ENCODE data around the gene LANCL1.

The LANCL1 gene, protein sequence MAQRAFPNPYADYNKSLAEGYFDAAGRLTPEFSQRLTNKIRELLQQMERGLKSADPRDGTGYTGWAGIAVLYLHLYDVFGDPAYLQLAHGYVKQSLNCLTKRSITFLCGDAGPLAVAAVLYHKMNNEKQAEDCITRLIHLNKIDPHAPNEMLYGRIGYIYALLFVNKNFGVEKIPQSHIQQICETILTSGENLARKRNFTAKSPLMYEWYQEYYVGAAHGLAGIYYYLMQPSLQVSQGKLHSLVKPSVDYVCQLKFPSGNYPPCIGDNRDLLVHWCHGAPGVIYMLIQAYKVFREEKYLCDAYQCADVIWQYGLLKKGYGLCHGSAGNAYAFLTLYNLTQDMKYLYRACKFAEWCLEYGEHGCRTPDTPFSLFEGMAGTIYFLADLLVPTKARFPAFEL

DNA sequence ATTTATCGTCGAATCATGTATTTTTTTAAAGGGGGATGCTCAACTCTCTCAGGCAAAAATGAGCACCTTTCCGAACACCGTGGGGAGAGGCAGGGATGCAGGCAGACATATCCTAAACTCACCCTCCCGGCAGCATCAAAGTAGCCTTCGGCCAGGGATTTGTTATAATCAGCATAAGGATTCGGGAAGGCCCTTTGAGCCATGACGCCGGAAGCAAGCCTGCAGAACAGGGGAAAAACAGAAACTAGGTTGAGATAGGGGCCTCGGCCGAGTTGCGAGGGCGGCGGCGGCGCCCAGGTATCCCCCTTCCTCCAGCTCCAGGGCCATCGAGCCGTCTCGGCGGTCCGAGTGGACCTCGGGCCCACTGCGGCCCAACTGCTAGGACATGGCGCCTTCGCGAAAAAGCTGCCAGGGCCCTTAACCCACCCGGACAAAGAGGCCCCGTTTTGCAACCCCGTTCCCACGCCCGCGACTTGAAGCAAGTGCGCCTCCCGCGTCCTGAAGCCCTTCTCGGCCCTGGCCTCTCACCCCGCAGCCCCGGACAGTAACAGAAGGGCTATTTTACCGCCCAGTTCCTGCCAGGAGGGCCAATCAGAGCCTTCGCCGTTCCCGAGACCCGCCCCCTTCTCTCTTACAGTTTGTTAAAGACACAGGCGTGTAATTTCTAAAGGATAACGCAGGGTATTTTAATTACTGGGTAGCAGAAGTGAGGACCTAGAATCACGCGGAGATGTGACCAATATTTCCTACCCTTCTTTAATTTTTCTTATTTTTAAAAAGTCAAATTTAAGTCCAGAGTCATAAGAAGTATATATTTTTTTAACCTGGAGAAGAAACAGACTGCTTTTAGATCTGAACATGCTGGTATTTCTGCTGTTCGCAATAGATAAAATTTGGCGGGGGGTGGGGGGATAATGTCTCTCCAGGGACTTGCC lies at the start of gene LANCL1:
LANCL1 (minus strand) TSS at position 566 of the 935 bp plus-strand sequence; CDS start at position 203, 363 bp downstream.
- peak within 1 kb of the TSS; percentile 93 for H3K4me3 ChIP-seq (ENCODE audit: low read depth, low read length)
- TF ChIP-seq, protein P1, sequence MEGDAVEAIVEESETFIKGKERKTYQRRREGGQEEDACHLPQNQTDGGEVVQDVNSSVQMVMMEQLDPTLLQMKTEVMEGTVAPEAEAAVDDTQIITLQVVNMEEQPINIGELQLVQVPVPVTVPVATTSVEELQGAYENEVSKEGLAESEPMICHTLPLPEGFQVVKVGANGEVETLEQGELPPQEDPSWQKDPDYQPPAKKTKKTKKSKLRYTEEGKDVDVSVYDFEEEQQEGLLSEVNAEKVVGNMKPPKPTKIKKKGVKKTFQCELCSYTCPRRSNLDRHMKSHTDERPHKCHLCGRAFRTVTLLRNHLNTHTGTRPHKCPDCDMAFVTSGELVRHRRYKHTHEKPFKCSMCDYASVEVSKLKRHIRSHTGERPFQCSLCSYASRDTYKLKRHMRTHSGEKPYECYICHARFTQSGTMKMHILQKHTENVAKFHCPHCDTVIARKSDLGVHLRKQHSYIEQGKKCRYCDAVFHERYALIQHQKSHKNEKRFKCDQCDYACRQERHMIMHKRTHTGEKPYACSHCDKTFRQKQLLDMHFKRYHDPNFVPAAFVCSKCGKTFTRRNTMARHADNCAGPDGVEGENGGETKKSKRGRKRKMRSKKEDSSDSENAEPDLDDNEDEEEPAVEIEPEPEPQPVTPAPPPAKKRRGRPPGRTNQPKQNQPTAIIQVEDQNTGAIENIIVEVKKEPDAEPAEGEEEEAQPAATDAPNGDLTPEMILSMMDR (IDR thresholded peaks at IDR 0.05; ENCODE audit: low read depth, low read length, missing control alignments): no peak
- peak; percentile 79 for DNase-seq (ENCODE audit: low read depth)

DNA sequence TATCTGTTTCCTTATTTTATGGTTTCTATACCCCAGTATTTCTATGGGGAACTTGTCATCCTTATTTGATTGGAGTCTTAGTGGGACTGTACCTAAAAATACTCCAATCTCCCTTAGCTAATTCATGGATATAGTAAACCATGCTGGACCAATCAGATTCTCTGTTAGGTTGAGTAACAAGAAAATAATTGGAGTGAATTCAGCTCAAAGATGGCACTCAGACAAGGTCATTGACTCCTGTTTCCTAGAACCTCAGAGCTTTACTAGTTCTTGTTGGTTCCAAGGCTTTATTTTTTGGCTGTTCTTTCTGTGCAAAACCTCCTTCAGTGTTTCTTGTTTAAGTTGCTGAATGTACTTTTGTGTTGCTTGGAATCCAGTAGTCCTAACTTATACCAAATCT lies 48.0 kb upstream of the LANCL1 start:
- H3K4me3 ChIP-seq (ENCODE audit: low read depth, low read length): no peak overlapping the region
- TF ChIP-seq, protein P1 (IDR thresholded peaks at IDR 0.05; ENCODE audit: low read depth, low read length, missing control alignments): no peak
- no peak for DNase-seq (ENCODE audit: low read depth)

DNA sequence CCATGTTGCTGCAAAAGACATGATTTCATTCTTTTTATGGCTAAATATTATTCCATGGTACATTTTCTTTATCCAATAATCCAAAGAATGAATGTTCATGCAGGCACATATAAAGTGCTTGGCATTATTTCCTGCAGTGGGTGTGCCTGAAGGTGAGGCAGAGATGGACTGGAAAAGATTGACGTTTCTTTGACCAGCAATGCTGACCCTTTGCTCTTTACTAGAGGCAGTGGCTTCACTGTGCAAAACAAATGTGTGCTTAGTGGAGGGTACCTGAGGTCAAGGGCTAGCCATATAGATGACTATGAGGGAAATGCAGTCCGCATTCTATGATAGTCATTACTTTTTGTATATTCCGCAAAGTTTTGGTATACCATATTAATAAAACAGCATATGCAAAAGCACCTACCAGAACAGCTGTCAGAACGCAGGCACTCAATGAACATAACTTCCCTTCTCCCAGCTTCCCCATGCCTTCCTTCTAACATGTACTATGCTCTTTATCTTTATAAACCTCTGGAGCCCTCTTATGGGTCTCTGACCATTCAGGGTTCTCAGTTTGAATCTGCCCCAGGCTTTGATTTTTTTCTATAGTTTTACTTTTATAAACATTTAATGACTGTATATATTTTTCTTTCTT lies 47.2 kb upstream of the LANCL1 start:
- no peak for DNase-seq (ENCODE audit: low read depth)
- no peak overlapping the region for H3K4me3 ChIP-seq (ENCODE audit: low read depth, low read length)
- TF ChIP-seq, protein P1 (IDR thresholded peaks at IDR 0.05; ENCODE audit: low read depth, low read length, missing control alignments): no peak

DNA sequence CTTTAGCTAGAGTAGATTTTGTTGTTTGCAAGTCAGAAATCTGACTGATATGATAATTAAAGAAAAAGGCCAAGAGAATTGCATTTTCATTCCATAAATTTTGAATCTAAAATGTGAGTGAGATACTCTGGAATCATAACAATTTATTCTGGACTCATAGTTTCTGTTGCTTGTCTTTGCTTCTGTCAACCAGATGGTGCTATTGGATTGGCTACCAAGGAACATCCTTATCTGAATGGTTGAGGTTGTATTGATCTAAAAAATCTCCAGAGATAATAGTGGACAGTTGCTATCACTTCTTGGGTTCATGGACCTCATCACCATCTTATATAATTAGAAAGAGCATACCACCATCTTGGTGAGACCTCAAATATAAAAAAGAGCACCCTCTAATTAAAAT lies 45.8 kb upstream of the LANCL1 start:
- no peak overlapping the region for H3K4me3 ChIP-seq (ENCODE audit: low read depth, low read length)
- TF ChIP-seq, protein P1 (IDR thresholded peaks at IDR 0.05; ENCODE audit: low read depth, low read length, missing control alignments): no peak
- no peak for DNase-seq (ENCODE audit: low read depth)

DNA sequence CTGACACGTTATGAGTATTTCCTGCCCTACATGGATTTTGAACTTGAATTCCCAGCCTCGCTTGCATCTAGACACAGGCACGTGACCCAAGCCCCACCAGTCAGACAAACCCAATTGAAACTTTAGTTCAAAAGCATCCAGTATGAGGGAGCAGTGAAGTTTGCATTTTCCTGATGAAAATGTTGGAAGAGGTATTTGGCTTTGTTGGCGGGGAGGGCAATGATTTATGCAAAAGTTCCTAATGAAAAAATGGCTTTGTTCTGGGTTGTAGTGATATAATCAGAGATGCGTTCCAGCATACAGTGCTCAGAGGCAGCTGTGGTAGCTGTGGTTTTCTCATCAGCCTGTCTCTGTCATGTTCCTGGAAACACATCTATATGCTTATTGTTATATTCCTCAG lies 43.0 kb upstream of the LANCL1 start:
- no peak for DNase-seq (ENCODE audit: low read depth)
- no peak overlapping the region for H3K4me3 ChIP-seq (ENCODE audit: low read depth, low read length)
- TF ChIP-seq, protein P1 (IDR thresholded peaks at IDR 0.05; ENCODE audit: low read depth, low read length, missing control alignments): no peak

DNA sequence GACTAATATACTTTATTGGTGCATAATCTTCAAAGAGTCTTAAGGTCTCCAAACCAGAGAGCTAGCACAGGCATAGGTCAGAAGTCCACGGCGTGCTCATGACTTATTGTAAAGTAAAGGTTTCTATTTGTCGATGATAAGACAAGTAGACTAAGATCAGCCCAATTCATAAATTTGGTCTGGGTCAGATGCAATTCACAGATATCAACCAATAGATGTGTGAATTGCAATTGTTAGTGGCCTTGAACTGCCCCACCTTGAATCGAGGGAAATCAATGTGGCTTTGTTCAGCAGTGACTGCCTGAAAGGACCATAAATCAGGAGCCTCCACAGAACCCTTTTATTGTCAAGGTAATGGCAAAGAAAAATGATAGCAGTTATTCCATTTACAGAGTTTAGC lies 40.7 kb upstream of the LANCL1 start:
- no peak for DNase-seq (ENCODE audit: low read depth)
- no peak overlapping the region for H3K4me3 ChIP-seq (ENCODE audit: low read depth, low read length)
- TF ChIP-seq, protein P1 (IDR thresholded peaks at IDR 0.05; ENCODE audit: low read depth, low read length, missing control alignments): no peak
